Brain microvascular endothelial cell (primary cell): ENCODE data around the gene CENPU.
"Not testable (repeated sequence)": the region's sequence is repeated elsewhere in the genome, so short reads cannot be mapped to it uniquely, and the experiment has no call there.

Source experiments
- DNase-seq: peaks from one replicate; pipeline ENCODE4 v3.0.0-alpha.2; 2020
- H3K27ac ChIP-seq: fragments of 250-450 bp; sonication (Bioruptor Pico); 2 replicates; pipeline ENCODE4 v1.5.1; 2020; ENCODE audit warnings: mild to moderate bottlenecking, moderate library complexity
- H3K27me3 ChIP-seq: fragments of 250-450 bp; sonication (Bioruptor Pico); replicated peaks from 2 replicates; pipeline ENCODE4 v1.5.1; 2020; ENCODE audit warnings: mild to moderate bottlenecking
- H3K36me3 ChIP-seq: fragments of 250-450 bp; sonication (Bioruptor Pico); replicated peaks from 2 replicates; pipeline ENCODE4 v1.5.1; 2020; ENCODE audit warnings: mild to moderate bottlenecking
- H3K4me3 ChIP-seq: 2 replicates; pipeline ENCODE4 v1.5.1; 2011; ENCODE audit warnings: low read depth, mild to moderate bottlenecking, control low read depth, low read length, moderate library complexity
- in situ Hi-C: cut with HindIII; loops from 2 replicates; pipeline ENCODE4 v1.10.0; 2017; ENCODE audit warnings: low sequenced_read_pairs, low pct_ligation_motif_present
- TF ChIP-seq, protein P1 (sequence below): IDR thresholded peaks from 2 replicates; pipeline ENCODE4 v1.5.1; 2011; ENCODE audit warnings: low read depth, mild to moderate bottlenecking, moderate library complexity, low read length, control low read depth, inconsistent platforms; ENCODE audit errors: missing control alignments

CENPU gene

GRCh38 chr4:184740980-184741391, 7.1 kb upstream of the CENPU start:
- TF ChIP-seq, protein P1, sequence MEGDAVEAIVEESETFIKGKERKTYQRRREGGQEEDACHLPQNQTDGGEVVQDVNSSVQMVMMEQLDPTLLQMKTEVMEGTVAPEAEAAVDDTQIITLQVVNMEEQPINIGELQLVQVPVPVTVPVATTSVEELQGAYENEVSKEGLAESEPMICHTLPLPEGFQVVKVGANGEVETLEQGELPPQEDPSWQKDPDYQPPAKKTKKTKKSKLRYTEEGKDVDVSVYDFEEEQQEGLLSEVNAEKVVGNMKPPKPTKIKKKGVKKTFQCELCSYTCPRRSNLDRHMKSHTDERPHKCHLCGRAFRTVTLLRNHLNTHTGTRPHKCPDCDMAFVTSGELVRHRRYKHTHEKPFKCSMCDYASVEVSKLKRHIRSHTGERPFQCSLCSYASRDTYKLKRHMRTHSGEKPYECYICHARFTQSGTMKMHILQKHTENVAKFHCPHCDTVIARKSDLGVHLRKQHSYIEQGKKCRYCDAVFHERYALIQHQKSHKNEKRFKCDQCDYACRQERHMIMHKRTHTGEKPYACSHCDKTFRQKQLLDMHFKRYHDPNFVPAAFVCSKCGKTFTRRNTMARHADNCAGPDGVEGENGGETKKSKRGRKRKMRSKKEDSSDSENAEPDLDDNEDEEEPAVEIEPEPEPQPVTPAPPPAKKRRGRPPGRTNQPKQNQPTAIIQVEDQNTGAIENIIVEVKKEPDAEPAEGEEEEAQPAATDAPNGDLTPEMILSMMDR: no peak
- H3K27me3 ChIP-seq: no peaks in the 10 kb centered on the region
- H3K4me3 ChIP-seq: no peak overlapping the region
- H3K36me3 ChIP-seq: no peaks in the 10 kb centered on the region
- no peak overlapping the region for H3K27ac ChIP-seq
- no peak for DNase-seq
- in situ Hi-C loops: no loop called here

GRCh38 chr4:184739575-184739974, 5.7 kb upstream of the CENPU start:
- H3K27ac ChIP-seq, in situ Hi-C loops, H3K36me3 ChIP-seq, H3K27me3 ChIP-seq, H3K4me3 ChIP-seq, DNase-seq: not testable (repeated sequence)

DNA sequence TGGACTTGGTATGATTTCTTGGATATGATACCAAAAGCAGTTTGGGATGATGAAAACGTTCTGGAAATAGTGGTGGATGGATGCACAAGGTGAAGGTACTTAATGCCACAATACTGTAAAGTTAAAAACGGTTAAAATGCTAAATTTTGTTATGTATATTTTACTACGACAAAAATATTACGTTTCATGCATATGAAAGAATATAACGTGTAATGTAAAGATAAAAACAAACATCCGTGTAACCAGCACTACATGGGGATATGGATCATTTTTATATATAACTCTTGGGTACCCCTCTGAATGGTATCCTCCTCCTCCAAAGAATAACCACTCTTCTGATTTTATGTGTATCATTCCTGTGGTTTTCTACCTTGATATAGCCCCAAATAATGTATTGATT, 862 bp upstream of the CENPU start:
- H3K4me3 ChIP-seq: no peak overlapping the region
- no peaks in the 10 kb centered on the region for H3K36me3 ChIP-seq
- no peak for DNase-seq
- no peaks in the 10 kb centered on the region for H3K27me3 ChIP-seq
- TF ChIP-seq, protein P1: no peak
- H3K27ac ChIP-seq: no peak overlapping the region
- in situ Hi-C loops: no loop called here

- DNase-seq: no peak
- Histone ChIP-seq H3K27me3 (no peaks in the 10 kb centered on the region), H3K36me3 (no peaks in the 10 kb centered on the region), H3K4me3 (peak overlapping the region; percentile 94), H3K27ac (no peak overlapping the region)
- TF ChIP-seq, protein P1: no peak
- in situ Hi-C loops: no loop called here
Measured at GRCh38 chr4:184732126-184732525, 1.8 kb downstream of the CENPU start.

DNA sequence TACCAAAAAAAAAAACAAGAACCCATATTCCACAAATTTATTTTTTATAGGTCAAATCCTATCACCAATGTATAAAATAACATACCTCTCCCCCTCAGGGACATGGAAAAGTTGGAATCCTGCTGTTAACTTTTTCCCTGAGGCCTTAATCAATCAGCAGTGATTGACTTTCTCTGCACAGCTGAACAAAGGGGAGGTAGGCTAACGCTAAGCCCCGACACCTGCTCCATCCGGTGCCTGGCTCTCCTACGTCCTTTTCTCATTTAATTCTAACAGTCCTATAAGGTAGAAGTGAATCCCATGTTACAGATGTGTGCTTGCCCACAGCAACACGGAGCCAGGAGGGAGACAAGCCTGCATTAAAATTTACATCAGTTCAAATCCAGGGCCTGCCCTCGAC, 2.8 kb downstream of the CENPU start:
- H3K4me3 ChIP-seq: no peak overlapping the region
- in situ Hi-C loops: no loop called here
- DNase-seq: no peak
- no peaks in the 10 kb centered on the region for H3K36me3 ChIP-seq
- no peak overlapping the region for H3K27ac ChIP-seq
- TF ChIP-seq, protein P1: no peak
- H3K27me3 ChIP-seq: no peaks in the 10 kb centered on the region

- Histone ChIP-seq H3K27ac (peak overlapping the region; percentile 89), H3K27me3 (no peaks in the 10 kb centered on the region)
Measured at GRCh38 chr4:184729946-184730345, 4.0 kb downstream of the CENPU start.

More at GRCh38 chr4:184729946-184730345, 4.0 kb downstream of the CENPU start:
- Histone ChIP-seq H3K36me3 (no peaks in the 10 kb centered on the region), H3K4me3 (no peak overlapping the region)
- in situ Hi-C loops: no loop called here
- no peak for DNase-seq
- TF ChIP-seq, protein P1: no peak
